ENCODE data around the gene FTSJ3.

The FTSJ3 gene

GRCh38 chr17:63842540-63843386, 15.3 kb upstream of the FTSJ3 start, which contains the start of gene SMARCD2:
Gene SMARCD2 (minus strand): TSS chr17:63842685. CDS start chr17:63842674, 11 bp downstream.
- peak; percentile 97 for DNase-seq

GRCh38 chr17:63842173-63842539, 14.7 kb upstream of the FTSJ3 start:
- peak; percentile 77 for DNase-seq

GRCh38 chr17:63841350-63842172, 14.1 kb upstream of the FTSJ3 start:
- DNase-seq = peak; percentile 78

GRCh38 chr17:63840591-63841349, 13.3 kb upstream of the FTSJ3 start:
- DNase-seq = no peak

- no peak for DNase-seq
These were observed 11.2 kb upstream of the FTSJ3 start for GRCh38 chr17:63838631-63839171.

GRCh38 chr17:63837962-63838600, 10.6 kb upstream of the FTSJ3 start:
- DNase-seq = no peak

GRCh38 chr17:63837480-63837879, 10.0 kb upstream of the FTSJ3 start:
- no peak for DNase-seq

- DNase-seq = no peak
These were observed 9.3 kb upstream of the FTSJ3 start for GRCh38 chr17:63836811-63837210.

- DNase-seq = no peak
These were observed 7.8 kb upstream of the FTSJ3 start for GRCh38 chr17:63835167-63835720.

- DNase-seq = peak; percentile 49
These were observed 7.1 kb upstream of the FTSJ3 start for GRCh38 chr17:63834431-63835166.

GRCh38 chr17:63833741-63834373, 6.4 kb upstream of the FTSJ3 start:
- DNase-seq = no peak

- no peak for DNase-seq
These were observed 5.7 kb upstream of the FTSJ3 start for GRCh38 chr17:63833026-63833740.

GRCh38 chr17:63832455-63832854, 5.0 kb upstream of the FTSJ3 start:
- no peak for DNase-seq

- DNase-seq = no peak
These were observed 4.6 kb upstream of the FTSJ3 start for GRCh38 chr17:63832014-63832413.

- no peak for DNase-seq
These were observed 4.0 kb upstream of the FTSJ3 start for GRCh38 chr17:63831505-63831904.

GRCh38 chr17:63830904-63831491, 3.5 kb upstream of the FTSJ3 start:
- no peak for DNase-seq

GRCh38 chr17:63830278-63830677, 2.8 kb upstream of the FTSJ3 start:
- DNase-seq = no peak

GRCh38 chr17:63828936-63829335, 1.5 kb upstream of the FTSJ3 start:
- no peak for DNase-seq

- DNase-seq = no peak
These were observed 348 bp upstream of the FTSJ3 start for GRCh38 chr17:63827801-63828221.
